SIG-M5 treated with dmso at 0.1 percent for 504 hours (cell line): ENCODE data around the gene DHDH.

Experiments used
- DNase-seq: peaks from one replicate; lab custom pipeline; 2025; ENCODE audit not compliant: unreplicated experiment; lab: John Stamatoyannopoulos, UW

The DHDH gene

GRCh38 chr19:48991011-48991609 lies 57.6 kb downstream of the DHDH start:
- DNase-seq, result no peak

DNA sequence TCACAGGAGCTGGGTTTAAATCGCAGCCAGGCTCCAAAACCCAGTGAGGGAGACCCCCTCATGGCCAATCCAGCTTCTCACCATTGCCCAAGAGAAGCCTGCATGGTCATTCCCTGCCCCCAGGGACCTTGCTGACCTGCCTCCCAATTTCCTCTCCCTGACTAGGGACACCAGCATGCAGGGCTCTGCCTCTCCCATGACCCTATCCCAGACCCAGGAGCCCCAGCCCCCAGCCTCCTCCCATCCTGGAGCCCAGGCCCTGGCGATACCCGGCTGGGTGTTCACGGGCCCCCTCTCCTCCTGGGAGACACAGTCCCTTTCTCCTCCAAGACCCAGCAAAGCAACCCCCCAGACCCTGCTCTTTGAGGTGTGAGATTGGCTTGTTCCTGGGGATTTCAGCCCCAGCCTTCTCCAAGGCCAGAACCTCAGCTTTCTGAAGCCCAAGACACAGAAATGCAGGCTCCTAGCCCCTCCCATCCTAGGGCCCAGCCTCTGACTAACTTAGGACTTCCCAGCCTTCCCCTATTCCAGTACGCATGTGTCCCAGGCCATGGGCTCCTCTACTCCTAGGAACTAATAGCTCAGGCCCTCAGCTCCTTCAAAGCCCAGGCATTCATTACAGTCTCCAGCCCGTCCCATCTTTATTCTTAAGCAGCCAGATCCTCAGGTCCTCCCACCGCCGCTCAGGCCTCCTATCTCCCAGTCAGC lies 58.5 kb downstream of the DHDH start:
- DNase-seq, result peak; percentile 55

DNA sequence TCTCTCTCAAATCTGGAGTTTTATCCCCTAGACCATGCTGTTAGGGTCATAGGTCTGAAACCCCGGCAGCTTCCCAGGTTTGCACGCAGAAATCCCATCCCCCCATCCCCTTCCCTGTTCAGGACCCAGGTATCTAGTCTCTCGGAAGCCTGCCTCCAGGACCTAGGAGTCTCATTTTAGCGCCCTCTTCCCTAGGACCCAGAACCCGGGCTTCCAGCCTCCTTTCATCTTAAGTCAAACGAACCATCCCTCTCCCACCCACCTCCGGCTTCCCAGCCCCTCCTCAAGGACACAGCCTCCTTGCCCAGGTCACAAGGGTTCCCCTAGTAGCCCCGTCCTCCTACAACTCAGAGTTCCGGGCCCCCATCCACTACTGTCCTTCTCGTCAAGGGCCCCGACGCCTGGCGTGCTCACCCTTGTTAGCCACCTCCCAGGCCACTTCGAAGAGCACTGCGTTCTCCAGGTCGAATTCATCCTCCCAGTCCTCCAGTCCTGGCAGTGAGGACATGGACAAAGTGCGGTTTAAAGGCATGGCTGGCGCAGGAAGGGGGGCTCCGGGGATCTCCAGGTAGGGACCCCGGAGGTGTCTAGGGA lies 59.2 kb downstream of the DHDH start:
- peak; percentile 43 for DNase-seq

- peak; percentile 100 for DNase-seq
Measured at GRCh38 chr19:48993175-48994034, 59.9 kb downstream of the DHDH start, which contains the start of the genes GYS1 and RUVBL2. TSS of gene GYS1 (minus strand) at chr19:48993309. CDS start at chr19:48993112, 197 bp downstream. TSS of gene RUVBL2 (plus strand) at chr19:48993887. CDS start at chr19:48993912, 25 bp downstream.

DNA sequence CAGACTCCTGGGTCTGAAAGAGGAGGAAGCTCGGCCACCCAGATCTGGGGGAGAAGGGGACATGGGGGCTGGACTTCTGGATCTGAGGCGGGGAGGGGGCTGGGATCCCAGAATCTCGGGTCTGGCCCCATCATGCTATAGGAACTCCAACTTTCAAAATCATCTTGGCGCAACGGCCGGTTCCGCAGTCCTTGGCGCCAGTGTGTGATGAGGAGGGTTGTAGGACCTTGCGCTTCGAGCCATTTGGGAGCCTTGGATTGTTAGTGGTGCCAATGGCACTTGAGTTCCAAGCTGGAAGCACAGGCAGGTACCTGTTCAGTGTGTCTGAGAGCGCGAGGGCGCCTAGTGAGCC lies 60.5 kb downstream of the DHDH start:
- no peak for DNase-seq
